Endothelial cell of umbilical vein (primary cell): ENCODE measurements around the gene UPK3BL1. TPM values are rescaled to one million over a fixed set of nuclear protein-coding genes. Genes with fewer than 3 reads are reported as not detected.
"Not testable (repeated sequence)": the region's sequence is repeated elsewhere in the genome, so short reads cannot be mapped to it uniquely, and the experiment has no call there.

Experiments
- BruUV-seq: library from RNA; stranded (reverse); fragments of 400-500 nt; replicated peaks from 2 replicates; lab custom pipeline; 2021; lab: Mats Ljungman, UMichigan
- CTCF ChIA-PET: fragments of 300-600, 350-600 bp; sonication (Branson Sonifier 250); formaldehyde crosslinking; loops from one replicate; lab custom pipeline; 2021; ENCODE audit warnings: antibody characterized with exemption, inconsistent platforms; lab: Charles Lee
- POLR2A ChIA-PET: fragments of 300-600, 350-600 bp; sonication (Branson Sonifier 250); formaldehyde crosslinking; loops from one replicate; lab custom pipeline; 2021; ENCODE audit warnings: antibody characterized with exemption, inconsistent platforms; lab: Charles Lee
- DNase-seq: peaks from one replicate; pipeline ENCODE4 v3.0.0-alpha.2; 2011; ENCODE audit warnings: low read depth, low spot score
- FAIRE-seq: peaks from 2 replicates; lab custom pipeline; 2011; peaks lifted over from hg19 to GRCh38; lab: Jason Lieb, UNC
- H2AFZ ChIP-seq: 2 replicates; pipeline ENCODE4 v1.6.0; 2012; ENCODE audit warnings: low read depth, low read length, control low read depth, inconsistent platforms
- H3K27ac ChIP-seq: 2 replicates; pipeline ENCODE4 v1.5.1; 2011; ENCODE audit warnings: low read depth, mild to moderate bottlenecking, control low read depth, low read length, moderate library complexity; ENCODE audit not compliant: insufficient read depth
- H3K27me3 ChIP-seq, 2 experiments: 2 replicates each; pipeline versions ENCODE4 v1.6.0 to v1.6.1; 2011; ENCODE audit warnings: low read length in 2 of 2, mixed read lengths in 1 of 2; ENCODE audit not compliant: control insufficient read depth in 2 of 2, insufficient read depth in 2 of 2
- H3K36me3 ChIP-seq, 2 experiments: 2 replicates in 1 of 2; 3 replicates in 1 of 2; pipeline ENCODE4 v1.5.1; 2011; ENCODE audit warnings: low read length in 2 of 2, mild to moderate bottlenecking in 1 of 2, moderate library complexity in 1 of 2; ENCODE audit not compliant: control insufficient read depth in 2 of 2, insufficient read depth in 2 of 2; ENCODE audit errors: extremely low read depth in 1 of 2
- H3K4me1 ChIP-seq: 3 replicates; pipeline ENCODE4 v1.5.1; 2011; ENCODE audit warnings: mild to moderate bottlenecking, low read length; ENCODE audit not compliant: control insufficient read depth, insufficient read depth; ENCODE audit errors: extremely low read depth
- H3K4me2 ChIP-seq: 2 replicates; pipeline ENCODE4 v1.6.1; 2011; ENCODE audit warnings: low read length, control low read depth, mixed read lengths; ENCODE audit not compliant: insufficient read depth
- H3K4me3 ChIP-seq, 3 experiments: fragments of 200-600 bp in 1 of 3; sonication (generic), shearing (Covaris generic) in 1 of 3; replicated peaks in 1 of 3; 2 replicates each; pipeline ENCODE4 v1.5.1; 2011 to 2016; ENCODE audit warnings: control low read depth in 3 of 3, low read length in 3 of 3, mild to moderate bottlenecking in 2 of 3, inconsistent platforms in 1 of 3, low read depth in 1 of 3, moderate library complexity in 1 of 3; ENCODE audit not compliant: insufficient read depth in 1 of 3
- H3K79me2 ChIP-seq: 2 replicates; pipeline ENCODE4 v1.6.0; 2012; ENCODE audit warnings: low read length, inconsistent platforms; ENCODE audit not compliant: control insufficient read depth, insufficient read depth
- H3K9ac ChIP-seq: replicated peaks from 2 replicates; pipeline ENCODE3; 2011; ENCODE audit warnings: low read length, control low read depth; ENCODE audit not compliant: insufficient read depth; ENCODE audit errors: extremely low read depth
- H3K9me1 ChIP-seq: replicated peaks from 3 replicates; pipeline ENCODE4 v1.6.0; 2011; ENCODE audit warnings: mild to moderate bottlenecking, low read length; ENCODE audit not compliant: control insufficient read depth, insufficient read depth; ENCODE audit errors: extremely low read depth
- H3K9me3 ChIP-seq: replicated peaks from 2 replicates; pipeline ENCODE4 v1.5.1; 2012; ENCODE audit warnings: low read length, inconsistent platforms; ENCODE audit not compliant: control insufficient read depth, insufficient read depth
- H4K20me1 ChIP-seq: replicated peaks from 2 replicates; pipeline ENCODE3; 2011; ENCODE audit warnings: mild to moderate bottlenecking, low read length; ENCODE audit not compliant: control insufficient read depth, insufficient read depth; ENCODE audit errors: extremely low read depth
- GATA2 ChIP-seq: IDR thresholded peaks from 2 replicates; pipeline ENCODE4 v1.7.0; 2011; ENCODE audit warnings: low read depth, mild to moderate bottlenecking, moderate library complexity, mixed read lengths, low read length; ENCODE audit not compliant: insufficient read length, insufficient read depth
- dilution Hi-C: fragments of 300-500 bp; cut with MboI; formaldehyde crosslinking; loops from one replicate; pipeline ENCODE4 v1.15.0; 2019; ENCODE audit warnings: low sequenced_read_pairs; ENCODE audit not compliant: extremely low pct_ligation_motif_present
- intact Hi-C: fragments of 100-400 bp; cut with micrococcal nuclease; formaldehyde crosslinking; loops from one replicate; pipeline ENCODE4 v1.10.0; 2022
- polyA plus RNA-seq, 4 experiments: library from polyadenylated mRNA; depleted of rRNA in 3 of 4; stranded (reverse) in 3 of 4; unstranded in 1 of 4; fragments of >200 nt; gene quantifications; 2 replicates each; pipeline versions ENCODE4 v1.2.1 to v1.2.3, GENCODE V29; 2011 to 2012; ENCODE audit warnings: missing spikeins in 1 of 4
- total RNA-seq: library from RNA; stranded (reverse); gene quantifications from 2 replicates; pipeline ENCODE4 v1.2.3, GENCODE V29; 2021

UPK3BL1 gene
- total and polyA plus RNA-seq, 2 donors (not counting 3 experiments of a cell fraction or from before 2014, with no cell fraction given) = 14.1 to 17.8 TPM

DNA sequence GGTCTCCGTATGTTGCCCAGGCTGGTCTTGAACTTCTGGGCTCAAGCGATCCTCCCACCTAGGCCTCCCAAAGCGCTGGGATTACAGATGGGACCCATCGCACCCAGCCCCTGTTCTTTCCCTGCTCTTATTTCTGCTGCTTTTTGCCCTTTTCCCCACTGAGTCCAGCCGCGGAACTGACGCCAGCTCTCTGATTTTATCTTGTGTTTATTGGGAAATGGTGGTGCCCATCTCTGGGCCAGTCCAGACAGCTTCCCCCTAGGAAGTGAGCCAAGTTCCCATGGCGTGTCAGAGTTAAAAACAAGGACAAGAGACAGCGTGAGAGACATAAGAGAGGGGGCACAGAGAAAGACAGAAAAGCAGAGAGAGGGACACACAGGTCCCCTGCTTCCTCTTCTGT is 12.0 kb downstream of the UPK3BL1 start:
- peak; percentile 52 for TF ChIP-seq GATA2
- POLR2A ChIA-PET, H3K4me3 ChIP-seq, intact Hi-C loops, H3K4me2 ChIP-seq, H3K4me1 ChIP-seq, H3K27me3 ChIP-seq, DNase-seq, H3K79me2 ChIP-seq, H3K9ac ChIP-seq, BruUV-seq, dilution Hi-C loops, H3K9me1 ChIP-seq, H3K36me3 ChIP-seq, H4K20me1 ChIP-seq, H3K9me3 ChIP-seq, CTCF ChIA-PET, H3K27ac ChIP-seq, H2AFZ ChIP-seq: not testable (repeated sequence)
- peak; percentile 59 for FAIRE-seq

DNA sequence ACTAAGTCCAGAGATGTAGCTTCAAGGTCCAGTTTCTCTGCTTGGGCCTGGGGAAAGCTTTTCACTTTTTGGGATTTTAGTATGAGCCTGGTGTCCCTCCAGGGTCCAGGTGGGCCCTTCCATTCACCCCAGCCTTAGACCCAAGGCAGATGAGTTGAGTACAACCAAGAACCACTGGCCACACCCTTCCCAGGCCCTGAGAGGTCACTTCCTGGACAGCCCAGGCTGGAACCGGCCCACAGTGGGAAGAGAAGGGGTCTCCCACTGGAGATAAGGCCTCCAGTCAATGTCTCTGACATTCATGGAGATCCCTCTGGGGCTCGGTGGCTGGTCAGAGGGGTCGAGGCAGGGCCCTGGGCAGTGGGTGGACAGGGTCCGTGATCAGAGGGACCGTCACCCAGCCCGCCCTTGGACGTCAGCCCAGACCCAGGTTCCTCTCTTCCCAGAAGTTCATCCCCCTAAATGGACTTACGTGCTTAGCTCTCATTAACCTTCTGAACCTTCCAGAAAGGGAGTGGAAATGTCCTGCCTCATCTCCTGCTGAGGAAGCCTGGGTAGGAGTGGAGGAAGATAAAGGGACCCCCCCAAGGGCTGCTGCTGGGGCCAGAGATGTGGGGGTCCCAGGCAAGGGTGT is 15.2 kb downstream of the UPK3BL1 start:
- H3K9ac ChIP-seq, H3K4me3 ChIP-seq, DNase-seq, H3K4me2 ChIP-seq, H3K4me1 ChIP-seq, BruUV-seq, CTCF ChIA-PET, H3K27me3 ChIP-seq, intact Hi-C loops, H3K27ac ChIP-seq, FAIRE-seq, H3K9me1 ChIP-seq, H3K36me3 ChIP-seq, H3K9me3 ChIP-seq, H2AFZ ChIP-seq, H4K20me1 ChIP-seq, POLR2A ChIA-PET, H3K79me2 ChIP-seq, dilution Hi-C loops: not testable (repeated sequence)

DNA sequence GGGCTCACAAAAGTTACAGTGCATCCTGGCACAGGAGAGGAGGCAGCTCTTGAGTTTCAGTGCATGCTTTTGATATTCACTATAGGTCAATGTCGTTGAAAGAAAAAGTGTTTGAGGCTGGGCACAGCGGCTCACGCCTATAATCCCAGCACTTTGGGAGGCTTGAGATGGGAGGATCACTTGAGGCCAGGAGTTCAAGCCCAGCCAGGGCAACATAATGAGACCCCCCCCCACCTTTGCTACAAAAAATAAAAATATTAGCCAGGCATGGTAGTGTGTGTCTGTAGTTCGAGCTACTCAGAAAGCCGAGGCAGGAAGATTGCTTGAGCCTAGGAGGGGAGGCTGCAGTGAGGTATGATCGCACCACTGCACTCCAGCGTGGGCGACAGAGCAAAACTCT is 24.5 kb downstream of the UPK3BL1 start:
- BruUV-seq, H3K4me3 ChIP-seq, H3K9ac ChIP-seq, H3K9me3 ChIP-seq, FAIRE-seq, H3K79me2 ChIP-seq, intact Hi-C loops, DNase-seq, H3K36me3 ChIP-seq, H4K20me1 ChIP-seq, dilution Hi-C loops, CTCF ChIA-PET, H3K9me1 ChIP-seq, H3K4me2 ChIP-seq, POLR2A ChIA-PET, H3K27me3 ChIP-seq, H3K27ac ChIP-seq, H3K4me1 ChIP-seq, H2AFZ ChIP-seq: not testable (repeated sequence)

DNA sequence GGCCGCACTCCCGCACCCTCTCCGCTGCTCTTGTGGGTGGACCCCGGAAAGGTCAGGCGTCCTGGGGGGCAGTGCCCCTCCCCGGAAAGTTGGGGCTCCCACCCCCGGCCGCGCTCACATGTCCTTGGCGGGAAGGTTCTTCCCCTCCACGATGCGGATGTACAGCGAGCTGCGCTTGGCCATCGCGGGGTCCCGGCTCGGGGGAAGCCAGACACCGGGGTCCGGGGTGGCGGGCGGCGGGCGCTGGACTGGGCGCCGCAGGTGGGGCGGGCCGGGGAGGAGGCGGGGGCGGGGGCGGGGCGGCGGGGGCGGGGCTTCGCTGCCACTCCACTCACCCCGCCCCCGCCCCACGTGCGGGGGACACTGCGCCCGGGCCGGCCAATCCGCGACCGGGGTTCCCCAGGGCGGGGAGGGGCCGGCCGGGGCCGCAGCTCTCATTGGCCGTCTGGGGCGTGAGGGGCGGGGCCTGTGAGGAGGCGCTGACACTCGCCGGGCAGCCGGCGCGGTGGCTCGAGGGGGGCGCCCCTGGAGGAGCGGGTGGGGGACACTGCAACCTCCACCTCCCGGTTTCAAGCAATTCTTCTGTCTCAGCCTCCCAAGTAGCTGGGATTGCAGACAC is 26.0 kb downstream of the UPK3BL1 start, which contains the start of gene RASA4:
TSS of gene RASA4 (minus strand) at position 250 of the 619 bp plus-strand sequence. CDS start at position 183, 67 bp downstream.
- DNase-seq, POLR2A ChIA-PET, intact Hi-C loops: not testable (repeated sequence)

More for the DNA sequence above, 26.0 kb downstream of the UPK3BL1 start, which contains the start of gene RASA4:
- BruUV-seq, H3K9me1 ChIP-seq, H3K36me3 ChIP-seq, H3K79me2 ChIP-seq, H2AFZ ChIP-seq, H3K4me1 ChIP-seq, H3K9me3 ChIP-seq, H4K20me1 ChIP-seq, H3K4me2 ChIP-seq, dilution Hi-C loops, H3K27ac ChIP-seq, H3K27me3 ChIP-seq, H3K9ac ChIP-seq, CTCF ChIA-PET: not testable (repeated sequence)
- peak; percentile 77 for FAIRE-seq
- H3K4me3 ChIP-seq = peak within 1 kb of the TSS in 1 of 3 experiments; percentile 37
